Endothelial cell of umbilical vein (primary cell): ENCODE measurements around the gene IL4R. TPM values are rescaled to one million over a fixed set of nuclear protein-coding genes. Genes with fewer than 3 reads are reported as not detected.

Experiments used
- BruUV-seq: library from RNA; stranded (reverse); fragments of 400-500 nt; replicated peaks from 2 replicates; lab custom pipeline; 2021; lab: Mats Ljungman, UMichigan
- CTCF ChIA-PET: fragments of 300-600, 350-600 bp; sonication (Branson Sonifier 250); formaldehyde crosslinking; loops from one replicate; lab custom pipeline; 2021; ENCODE audit warnings: antibody characterized with exemption, inconsistent platforms; lab: Charles Lee
- POLR2A ChIA-PET: fragments of 300-600, 350-600 bp; sonication (Branson Sonifier 250); formaldehyde crosslinking; loops from one replicate; lab custom pipeline; 2021; ENCODE audit warnings: antibody characterized with exemption, inconsistent platforms; lab: Charles Lee
- DNase-seq: peaks from one replicate; pipeline ENCODE4 v3.0.0-alpha.2; 2011; ENCODE audit warnings: low read depth, low spot score
- FAIRE-seq: peaks from 2 replicates; lab custom pipeline; 2011; peaks lifted over from hg19 to GRCh38; lab: Jason Lieb, UNC
- H2AFZ ChIP-seq: 2 replicates; pipeline ENCODE4 v1.6.0; 2012; ENCODE audit warnings: low read depth, low read length, control low read depth, inconsistent platforms
- H3K27ac ChIP-seq: 2 replicates; pipeline ENCODE4 v1.5.1; 2011; ENCODE audit warnings: low read depth, mild to moderate bottlenecking, control low read depth, low read length, moderate library complexity; ENCODE audit not compliant: insufficient read depth
- H3K27me3 ChIP-seq, 2 experiments: 2 replicates each; pipeline versions ENCODE4 v1.6.0 to v1.6.1; 2011; ENCODE audit warnings: low read length in 2 of 2, mixed read lengths in 1 of 2; ENCODE audit not compliant: control insufficient read depth in 2 of 2, insufficient read depth in 2 of 2
- H3K36me3 ChIP-seq, 2 experiments: 2 replicates in 1 of 2; 3 replicates in 1 of 2; pipeline ENCODE4 v1.5.1; 2011; ENCODE audit warnings: low read length in 2 of 2, mild to moderate bottlenecking in 1 of 2, moderate library complexity in 1 of 2; ENCODE audit not compliant: control insufficient read depth in 2 of 2, insufficient read depth in 2 of 2; ENCODE audit errors: extremely low read depth in 1 of 2
- H3K4me1 ChIP-seq: 3 replicates; pipeline ENCODE4 v1.5.1; 2011; ENCODE audit warnings: mild to moderate bottlenecking, low read length; ENCODE audit not compliant: control insufficient read depth, insufficient read depth; ENCODE audit errors: extremely low read depth
- H3K4me2 ChIP-seq: 2 replicates; pipeline ENCODE4 v1.6.1; 2011; ENCODE audit warnings: low read length, control low read depth, mixed read lengths; ENCODE audit not compliant: insufficient read depth
- H3K4me3 ChIP-seq, 3 experiments: fragments of 200-600 bp in 1 of 3; sonication (generic), shearing (Covaris generic) in 1 of 3; replicated peaks in 1 of 3; 2 replicates each; pipeline ENCODE4 v1.5.1; 2011 to 2016; ENCODE audit warnings: control low read depth in 3 of 3, low read length in 3 of 3, mild to moderate bottlenecking in 2 of 3, inconsistent platforms in 1 of 3, low read depth in 1 of 3, moderate library complexity in 1 of 3; ENCODE audit not compliant: insufficient read depth in 1 of 3
- H3K79me2 ChIP-seq: 2 replicates; pipeline ENCODE4 v1.6.0; 2012; ENCODE audit warnings: low read length, inconsistent platforms; ENCODE audit not compliant: control insufficient read depth, insufficient read depth
- H3K9ac ChIP-seq: replicated peaks from 2 replicates; pipeline ENCODE3; 2011; ENCODE audit warnings: low read length, control low read depth; ENCODE audit not compliant: insufficient read depth; ENCODE audit errors: extremely low read depth
- H3K9me1 ChIP-seq: replicated peaks from 3 replicates; pipeline ENCODE4 v1.6.0; 2011; ENCODE audit warnings: mild to moderate bottlenecking, low read length; ENCODE audit not compliant: control insufficient read depth, insufficient read depth; ENCODE audit errors: extremely low read depth
- H3K9me3 ChIP-seq: replicated peaks from 2 replicates; pipeline ENCODE4 v1.5.1; 2012; ENCODE audit warnings: low read length, inconsistent platforms; ENCODE audit not compliant: control insufficient read depth, insufficient read depth
- H4K20me1 ChIP-seq: replicated peaks from 2 replicates; pipeline ENCODE3; 2011; ENCODE audit warnings: mild to moderate bottlenecking, low read length; ENCODE audit not compliant: control insufficient read depth, insufficient read depth; ENCODE audit errors: extremely low read depth
- EZH2 ChIP-seq: IDR thresholded peaks from 2 replicates; pipeline ENCODE4 v1.6.1; 2012; ENCODE audit warnings: borderline replicate concordance, low read depth, mild to moderate bottlenecking, moderate library complexity, low read length, inconsistent platforms; ENCODE audit not compliant: severe bottlenecking
- GATA2 ChIP-seq: IDR thresholded peaks from 2 replicates; pipeline ENCODE4 v1.7.0; 2011; ENCODE audit warnings: low read depth, mild to moderate bottlenecking, moderate library complexity, mixed read lengths, low read length; ENCODE audit not compliant: insufficient read length, insufficient read depth
- JUN ChIP-seq: IDR thresholded peaks from 2 replicates; pipeline ENCODE4 v1.6.1; 2011; ENCODE audit warnings: borderline replicate concordance, low read depth; ENCODE audit not compliant: insufficient read length, insufficient read depth
- POLR2A ChIP-seq: IDR thresholded peaks from 2 replicates; pipeline ENCODE4 v1.6.1; 2012; ENCODE audit warnings: low read depth, mild to moderate bottlenecking, control low read depth, low read length
- POLR2AphosphoS5 ChIP-seq: IDR thresholded peaks from 2 replicates; pipeline ENCODE4 v1.6.1; 2012; ENCODE audit warnings: low read depth, mild to moderate bottlenecking, control low read depth, low read length, moderate library complexity; ENCODE audit not compliant: insufficient read depth
- dilution Hi-C: fragments of 300-500 bp; cut with MboI; formaldehyde crosslinking; loops from one replicate; pipeline ENCODE4 v1.15.0; 2019; ENCODE audit warnings: low sequenced_read_pairs; ENCODE audit not compliant: extremely low pct_ligation_motif_present
- intact Hi-C: fragments of 100-400 bp; cut with micrococcal nuclease; formaldehyde crosslinking; loops from one replicate; pipeline ENCODE4 v1.10.0; 2022
- polyA plus RNA-seq, 4 experiments: library from polyadenylated mRNA; depleted of rRNA in 3 of 4; stranded (reverse) in 3 of 4; unstranded in 1 of 4; fragments of >200 nt; gene quantifications; 2 replicates each; pipeline versions ENCODE4 v1.2.1 to v1.2.3, GENCODE V29; 2011 to 2012; ENCODE audit warnings: missing spikeins in 1 of 4
- total RNA-seq: library from RNA; stranded (reverse); gene quantifications from 2 replicates; pipeline ENCODE4 v1.2.3, GENCODE V29; 2021
- TF ChIP-seq, protein P1 (sequence below): IDR thresholded peaks from 2 replicates; pipeline ENCODE4 v1.6.1; 2011; ENCODE audit not compliant: insufficient read depth, insufficient read length

IL4R gene
- total and polyA plus RNA-seq, 2 donors (not counting 3 experiments of a cell fraction or from before 2014, with no cell fraction given) = 138 to 139 TPM

DNA sequence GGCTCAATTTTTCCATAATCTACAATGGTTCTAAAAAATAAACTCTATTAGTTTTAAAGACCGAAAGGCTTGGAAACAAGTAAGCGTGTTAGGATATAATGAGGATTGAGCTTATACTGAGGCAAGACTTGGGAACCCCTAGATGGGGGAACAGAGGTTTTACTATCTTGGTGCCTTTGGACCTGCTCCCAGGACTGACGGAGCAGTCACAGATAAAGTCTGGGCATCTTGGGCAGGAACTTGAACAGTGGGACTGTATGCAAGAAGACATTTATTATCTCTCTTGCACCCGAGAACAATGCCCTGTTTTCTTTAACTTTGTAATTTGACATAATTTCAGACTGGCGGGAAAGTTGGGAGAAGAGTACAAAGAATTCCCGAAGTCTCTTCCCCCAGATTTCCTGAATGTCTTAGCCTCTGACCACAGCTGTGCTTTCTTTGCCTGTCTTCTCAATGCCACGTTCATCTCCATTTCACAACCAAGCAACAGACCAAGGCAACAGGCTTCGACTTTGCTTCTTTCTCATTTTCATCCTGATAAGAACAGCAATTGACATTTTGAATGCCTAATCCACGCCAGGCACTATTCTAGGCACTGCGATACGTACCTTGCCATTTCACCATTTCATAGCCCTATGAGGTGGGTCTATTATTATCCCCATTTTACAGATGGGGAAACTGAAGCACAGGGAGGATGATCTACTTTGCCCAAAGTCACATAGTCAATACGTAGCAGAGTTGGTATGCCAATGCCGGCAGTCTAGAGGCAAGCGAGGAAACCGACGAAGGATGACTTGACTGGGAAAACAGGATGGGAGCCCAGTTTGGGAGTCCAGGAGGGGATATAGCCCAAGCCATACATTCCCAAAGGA is 3.0 kb upstream of the IL4R start:
- ChIA-PET CTCF (interaction anchor here (1.4 to 1.7 kb wide), 3 partner anchors 13 to 76 kb away, joined by 3 to 4 read pairs (median 4); no protein-coding TSS in a partner anchor), POLR2A (no interaction called here)
- TF ChIP-seq, protein P1, sequence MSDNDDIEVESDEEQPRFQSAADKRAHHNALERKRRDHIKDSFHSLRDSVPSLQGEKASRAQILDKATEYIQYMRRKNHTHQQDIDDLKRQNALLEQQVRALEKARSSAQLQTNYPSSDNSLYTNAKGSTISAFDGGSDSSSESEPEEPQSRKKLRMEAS = no peak
- TF ChIP-seq POLR2AphosphoS5 (no peak), POLR2A (no peak), JUN (no peak), GATA2 (no peak)
- dilution Hi-C loops (no loop called here), intact Hi-C loops (no loop called here)
- Histone ChIP-seq H3K79me2 (peaks cover 12% of the 10 kb centered on the region), H3K4me2 (no peak overlapping the region), H3K4me3 (no peak overlapping the region), H2AFZ (no peak overlapping the region), H3K9ac (no peak overlapping the region), H4K20me1 (no peaks in the 10 kb centered on the region), H3K27ac (no peak overlapping the region), H3K9me1 (no peaks in the 10 kb centered on the region), H3K4me1 (peaks cover 20% of the 10 kb centered on the region), H3K9me3 (no peaks in the 10 kb centered on the region), H3K27me3 (no peaks in the 10 kb centered on the region), H3K36me3 (no peaks in the 10 kb centered on the region)
- no TSS peak for BruUV-seq
- no peak for FAIRE-seq
- no peak for DNase-seq

DNA sequence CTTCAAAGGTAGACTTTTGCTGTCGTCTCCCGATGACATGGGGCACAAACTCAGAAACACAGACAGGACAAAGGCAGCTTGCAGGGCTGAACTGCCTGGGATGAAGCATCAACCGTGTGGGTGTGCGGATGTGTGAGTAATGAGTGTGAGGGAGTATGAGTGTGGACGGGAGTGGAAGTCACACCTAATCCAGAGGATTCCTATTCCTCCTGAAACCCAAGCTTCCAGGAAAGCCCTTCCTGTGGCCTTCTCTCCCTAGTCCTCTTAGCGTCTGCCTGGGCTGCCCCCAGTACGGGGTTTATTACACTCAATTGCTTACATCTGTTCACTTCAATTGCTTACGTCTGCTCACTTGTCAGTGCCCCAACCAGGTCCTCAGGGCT is 2.3 kb upstream of the IL4R start:
- H2AFZ ChIP-seq = no peak overlapping the region
- no peaks in the 10 kb centered on the region for H3K9me3 ChIP-seq
- no peak overlapping the region for H3K4me3 ChIP-seq
- no peak overlapping the region for H3K4me2 ChIP-seq
- FAIRE-seq (no peak), DNase-seq (no peak)
- no peaks in the 10 kb centered on the region for H3K27me3 ChIP-seq
- no peaks in the 10 kb centered on the region for H3K36me3 ChIP-seq
- intact Hi-C loops = no loop called here
- no peak overlapping the region for H3K27ac ChIP-seq
- H3K4me1 ChIP-seq = peaks cover 25% of the 10 kb centered on the region
- no TSS peak for BruUV-seq
- no peaks in the 10 kb centered on the region for H4K20me1 ChIP-seq
- dilution Hi-C loops = no loop called here
- peaks cover 17% of the 10 kb centered on the region for H3K79me2 ChIP-seq
- CTCF ChIA-PET = interaction anchor here (1.7 kb wide), 1 partner anchor 58 kb away, joined by 3 read pairs; no protein-coding TSS in a partner anchor
- no peak overlapping the region for H3K9ac ChIP-seq
- TF ChIP-seq JUN (no peak), POLR2A (no peak), EZH2 (no peak)
- TF ChIP-seq, protein P1 = no peak
- POLR2A ChIA-PET = no interaction called here
- H3K9me1 ChIP-seq = no peaks in the 10 kb centered on the region
